BLaER1 treated with 17β-estradiol and CSF1 and Interleukin-3, amounts not matched to agents 10 nM and 100 nM (cell line): ENCODE data around the gene SEMA5A.

Experiments used
- H3K27ac ChIP-seq, 11 experiments: shearing (Covaris generic); formaldehyde crosslinking; 2 replicates each; pipeline ENCODE4 v1.8.1; 2022
- H3K27me3 ChIP-seq, 11 experiments: shearing (Covaris generic); formaldehyde crosslinking; 2 replicates each; pipeline ENCODE4 v1.8.1; 2022
- H3K36me3 ChIP-seq, 11 experiments: shearing (Covaris generic); formaldehyde crosslinking; 2 replicates each; pipeline ENCODE4 v1.8.1; 2022
- H3K4me1 ChIP-seq, 10 experiments: shearing (Covaris generic); formaldehyde crosslinking; 2 replicates each; pipeline ENCODE4 v1.8.1; 2022
- H3K4me2 ChIP-seq, 11 experiments: shearing (Covaris generic); formaldehyde crosslinking; 2 replicates each; pipeline ENCODE4 v1.8.1; 2022
- H3K4me3 ChIP-seq, 10 experiments: shearing (Covaris generic); formaldehyde crosslinking; 2 replicates each; pipeline ENCODE4 v1.8.1; 2022
- H3K9ac ChIP-seq, 11 experiments: shearing (Covaris generic); formaldehyde crosslinking; 2 replicates each; pipeline ENCODE4 v1.8.1; 2022
- H3K9me3 ChIP-seq, 11 experiments: shearing (Covaris generic); formaldehyde crosslinking; replicated peaks in 1 of 11; 2 replicates each; pipeline ENCODE4 v1.8.1; 2022
- H4K20me1 ChIP-seq, 11 experiments: shearing (Covaris generic); formaldehyde crosslinking; 2 replicates each; pipeline ENCODE4 v1.8.1; 2022
- Cebpa-rat ChIP-seq, 11 experiments: shearing (Covaris generic); IDR thresholded peaks; 2 replicates each; pipeline ENCODE4 v1.8.1; 2022

Gene SEMA5A

GRCh38 chr5:9052421-9052820 is 493.5 kb downstream of the SEMA5A start:
- H3K27ac ChIP-seq, result no peak overlapping the region
- H3K4me2 ChIP-seq, result no peak overlapping the region
- H3K9me3 ChIP-seq, result peaks cover 0 to 26% (median 3%) of the 10 kb centered on the region in 11 experiments; a peak in 4 of 22 replicates
- no peak overlapping the region for H3K4me3 ChIP-seq
- no peak overlapping the region for H3K9ac ChIP-seq
- no peaks in the 10 kb centered on the region for H3K27me3 ChIP-seq
- H3K4me1 ChIP-seq, result peaks cover 0 to 27% (median 2%) of the 10 kb centered on the region in 10 experiments; a peak in 7 of 20 replicates
- no peak for TF ChIP-seq Cebpa-rat (IDR thresholded peaks at IDR 0.05)
- H3K36me3 ChIP-seq, result peaks cover 0 to 38% (median 11%) of the 10 kb centered on the region in 11 experiments; a peak in 7 of 22 replicates
- H4K20me1 ChIP-seq, result no peaks in the 10 kb centered on the region

- Histone ChIP-seq H3K27me3 (no peaks in the 10 kb centered on the region), H4K20me1 (no peaks in the 10 kb centered on the region), H3K4me1 (peaks cover 0 to 24% (median 0%) of the 10 kb centered on the region in 10 experiments; a peak in 5 of 20 replicates), H3K4me2 (no peak overlapping the region), H3K27ac (no peak overlapping the region), H3K9ac (no peak overlapping the region), H3K9me3 (peaks cover 0 to 26% (median 3%) of the 10 kb centered on the region in 11 experiments; a peak in 4 of 22 replicates), H3K4me3 (no peak overlapping the region), H3K36me3 (peaks cover 0 to 38% (median 11%) of the 10 kb centered on the region in 11 experiments; a peak in 7 of 22 replicates)
- TF ChIP-seq Cebpa-rat (IDR thresholded peaks at IDR 0.05), result no peak
Observed at GRCh38 chr5:9051779-9052178, 494.1 kb downstream of the SEMA5A start.

DNA sequence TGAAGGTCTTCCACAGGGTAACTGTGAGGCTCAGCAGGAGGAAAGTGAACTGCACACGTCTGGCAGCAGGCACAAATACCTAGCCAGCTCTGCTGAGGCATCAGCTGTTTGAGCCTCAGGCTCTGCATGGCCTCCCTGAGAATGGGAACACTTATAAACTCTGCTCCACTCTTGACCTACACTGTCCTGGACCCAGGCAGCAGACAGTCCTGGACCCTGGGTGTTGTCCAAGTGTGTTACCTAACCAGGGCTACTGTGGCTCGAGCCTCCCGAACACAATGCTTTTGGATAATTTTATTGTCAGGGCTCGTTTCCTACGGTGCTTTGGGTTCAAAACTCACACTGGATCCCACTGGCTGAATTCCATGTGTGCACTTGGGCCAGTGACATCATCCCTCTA is 497.9 kb downstream of the SEMA5A start:
- Histone ChIP-seq H3K27me3 (no peaks in the 10 kb centered on the region), H3K9ac (no peak overlapping the region), H3K4me1 (peaks cover 0 to 6% (median 0%) of the 10 kb centered on the region in 10 experiments; a peak in 3 of 20 replicates), H4K20me1 (no peaks in the 10 kb centered on the region), H3K9me3 (peaks cover 0 to 12% (median 0%) of the 10 kb centered on the region in 11 experiments; a peak in 2 of 22 replicates), H3K36me3 (peaks cover 0 to 38% (median 11%) of the 10 kb centered on the region in 11 experiments; a peak in 7 of 22 replicates), H3K27ac (no peak overlapping the region), H3K4me2 (no peak overlapping the region), H3K4me3 (no peak overlapping the region)
- no peak for TF ChIP-seq Cebpa-rat (IDR thresholded peaks at IDR 0.05)

GRCh38 chr5:9046756-9047481 is 499.0 kb downstream of the SEMA5A start:
- H3K4me1 ChIP-seq, result peaks cover 0 to 6% (median 0%) of the 10 kb centered on the region in 10 experiments; a peak in 3 of 20 replicates
- peaks cover 0 to 17% (median 0%) of the 10 kb centered on the region in 11 experiments; a peak in 3 of 22 replicates for H3K9me3 ChIP-seq
- no peak overlapping the region for H3K4me2 ChIP-seq
- H3K27ac ChIP-seq, result no peak overlapping the region
- H4K20me1 ChIP-seq, result no peaks in the 10 kb centered on the region
- no peak for TF ChIP-seq Cebpa-rat (IDR thresholded peaks at IDR 0.05)
- H3K27me3 ChIP-seq, result no peaks in the 10 kb centered on the region
- H3K4me3 ChIP-seq, result no peak overlapping the region
- H3K36me3 ChIP-seq, result peaks cover 0 to 39% (median 11%) of the 10 kb centered on the region in 11 experiments; a peak in 8 of 22 replicates
- no peak overlapping the region for H3K9ac ChIP-seq

GRCh38 chr5:9045946-9046345 is 499.9 kb downstream of the SEMA5A start:
- Histone ChIP-seq H4K20me1 (no peaks in the 10 kb centered on the region), H3K27me3 (no peaks in the 10 kb centered on the region), H3K27ac (no peak overlapping the region), H3K9ac (no peak overlapping the region), H3K4me1 (peaks cover 0 to 6% (median 0%) of the 10 kb centered on the region in 10 experiments; a peak in 3 of 20 replicates), H3K4me2 (no peak overlapping the region), H3K36me3 (peaks cover 0 to 42% (median 10%) of the 10 kb centered on the region in 11 experiments; a peak in 8 of 22 replicates), H3K9me3 (peaks cover 0 to 14% (median 0%) of the 10 kb centered on the region in 11 experiments; a peak in 3 of 22 replicates), H3K4me3 (no peak overlapping the region)
- TF ChIP-seq Cebpa-rat (IDR thresholded peaks at IDR 0.05), result no peak

- H3K4me2 ChIP-seq, result no peak overlapping the region
- no peak overlapping the region for H3K27ac ChIP-seq
- peaks cover 0 to 11% (median 0%) of the 10 kb centered on the region in 10 experiments; a peak in 3 of 20 replicates for H3K4me1 ChIP-seq
- H3K36me3 ChIP-seq, result peaks cover 0 to 27% (median 0%) of the 10 kb centered on the region in 11 experiments; a peak in 7 of 22 replicates
- H3K4me3 ChIP-seq, result no peak overlapping the region
- no peaks in the 10 kb centered on the region for H3K27me3 ChIP-seq
- H4K20me1 ChIP-seq, result no peaks in the 10 kb centered on the region
- no peak for TF ChIP-seq Cebpa-rat (IDR thresholded peaks at IDR 0.05)
- H3K9ac ChIP-seq, result no peak overlapping the region
- peaks cover 0 to 5% (median 0%) of the 10 kb centered on the region in 11 experiments; a peak in 2 of 22 replicates for H3K9me3 ChIP-seq
Observed at GRCh38 chr5:9042241-9042640, 503.6 kb downstream of the SEMA5A start.

DNA sequence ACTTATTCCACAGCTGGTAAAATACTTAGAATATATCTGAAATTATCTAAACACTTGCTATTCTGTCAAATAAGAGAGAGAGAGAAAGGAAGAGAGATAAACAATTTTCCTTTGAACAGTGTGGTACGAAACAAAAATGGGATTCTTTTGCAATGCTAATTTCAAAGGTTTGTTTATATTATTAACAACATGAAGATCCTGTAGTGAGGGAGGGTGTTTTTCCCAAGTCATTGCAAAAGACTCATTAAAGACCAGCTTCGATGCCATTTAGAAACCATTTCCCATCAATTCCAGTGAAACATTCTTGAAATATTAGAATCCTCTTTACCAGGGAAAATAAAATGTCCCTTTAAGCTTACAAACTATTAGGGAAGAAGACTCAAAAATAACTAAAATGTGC is 505.4 kb downstream of the SEMA5A start:
- no peak for TF ChIP-seq Cebpa-rat (IDR thresholded peaks at IDR 0.05)

DNA sequence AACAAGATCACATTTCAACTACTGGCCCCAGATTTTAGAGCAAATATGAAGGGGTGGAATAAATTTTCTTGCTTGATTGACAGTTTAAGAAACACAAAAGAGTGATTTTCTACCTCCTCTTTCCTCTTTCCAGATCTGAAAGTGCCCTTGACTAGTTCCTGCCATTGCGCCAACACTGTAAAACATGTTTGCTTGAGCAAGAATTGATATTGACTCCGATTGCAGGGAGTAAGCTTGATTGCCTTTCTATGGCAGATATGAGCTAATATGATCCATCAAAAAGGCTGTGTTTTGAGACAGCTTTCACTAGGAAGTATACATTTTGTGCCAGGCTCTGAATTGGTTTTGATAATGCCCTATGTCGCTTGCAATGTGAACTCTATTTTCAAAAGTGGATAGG is 508.8 kb downstream of the SEMA5A start:
- Histone ChIP-seq H4K20me1 (no peaks in the 10 kb centered on the region), H3K9ac (no peak overlapping the region), H3K9me3 (peaks cover 0 to 4% (median 0%) of the 10 kb centered on the region in 11 experiments; a peak in 2 of 22 replicates), H3K4me2 (no peak overlapping the region), H3K4me1 (peaks cover 0 to 5% (median 0%) of the 10 kb centered on the region in 10 experiments; a peak in 1 of 20 replicates), H3K4me3 (no peak overlapping the region), H3K27ac (no peak overlapping the region), H3K27me3 (no peaks in the 10 kb centered on the region), H3K36me3 (peaks cover 0 to 11% (median 0%) of the 10 kb centered on the region in 11 experiments; a peak in 7 of 22 replicates)
- TF ChIP-seq Cebpa-rat (IDR thresholded peaks at IDR 0.05), result no peak

More for the DNA sequence above, 505.4 kb downstream of the SEMA5A start:
- Histone ChIP-seq H4K20me1 (no peaks in the 10 kb centered on the region), H3K9ac (no peak overlapping the region), H3K27me3 (no peaks in the 10 kb centered on the region), H3K9me3 (peaks cover 0 to 5% (median 0%) of the 10 kb centered on the region in 11 experiments; a peak in 2 of 22 replicates), H3K4me1 (peaks cover 0 to 11% (median 0%) of the 10 kb centered on the region in 10 experiments; a peak in 3 of 20 replicates), H3K4me3 (no peak overlapping the region), H3K27ac (no peak overlapping the region), H3K4me2 (no peak overlapping the region), H3K36me3 (peaks cover 0 to 27% (median 0%) of the 10 kb centered on the region in 11 experiments; a peak in 7 of 22 replicates)

DNA sequence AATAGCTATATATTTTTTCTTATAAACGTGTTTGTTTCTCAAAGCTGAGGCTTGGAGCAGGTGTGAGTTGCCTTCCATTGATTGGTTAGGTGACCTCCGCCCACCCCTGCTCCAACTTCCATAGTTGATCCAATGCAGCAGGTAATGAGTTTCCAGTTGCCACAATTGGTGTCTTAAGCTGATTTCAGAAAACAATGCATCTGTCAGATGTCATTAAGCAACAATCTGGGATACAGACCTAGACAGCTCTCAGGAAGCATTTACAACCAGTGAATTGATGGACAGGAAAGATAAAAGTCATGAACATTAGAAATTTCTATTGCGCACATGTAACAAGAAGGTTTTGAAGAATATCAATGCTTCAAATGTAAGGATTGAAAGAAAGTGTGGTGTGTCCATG is 510.5 kb downstream of the SEMA5A start:
- Histone ChIP-seq H4K20me1 (no peaks in the 10 kb centered on the region), H3K4me2 (no peak overlapping the region), H3K27ac (no peak overlapping the region), H3K4me3 (no peak overlapping the region), H3K4me1 (peaks cover 0 to 5% (median 0%) of the 10 kb centered on the region in 10 experiments; a peak in 1 of 20 replicates), H3K9ac (no peak overlapping the region), H3K36me3 (peaks cover 0 to 2% (median 0%) of the 10 kb centered on the region in 11 experiments; a peak in 1 of 22 replicates), H3K9me3 (peaks cover 0 to 4% (median 0%) of the 10 kb centered on the region in 11 experiments; a peak in 1 of 22 replicates), H3K27me3 (no peaks in the 10 kb centered on the region)
- no peak for TF ChIP-seq Cebpa-rat (IDR thresholded peaks at IDR 0.05)
